Measurements from ENCODE around the gene PALLD. TPM values are rescaled to one million over a fixed set of nuclear protein-coding genes. Genes with fewer than 3 reads are reported as not detected.
"Not testable (repeated sequence)": the region's sequence is repeated elsewhere in the genome, so short reads cannot be mapped to it uniquely, and the experiment has no call there.

PALLD gene
- total RNA-seq (2021; ENCODE audit: unreplicated experiment) (166 TPM), Bru-seq, nascent RNA (percentile 88 among the genes with signal in this experiment), BruChase-seq, experiment 1, labeled RNA remaining after a 6-hour chase (percentile 72 among the genes with signal in this experiment), BruChase-seq, experiment 2, labeled RNA remaining after a 2-hour chase (percentile 72 among the genes with signal in this experiment)
- 66.4 and 71.5 TPM in 2 replicates for polyA plus RNA-seq (2012)
- long read RNA-seq, full-length matches to known transcripts = 69 of 278 reads
- long read RNA-seq, partial matches to known transcripts = 139 of 278 reads
- long read RNA-seq, other reads (novel, unspliced or antisense) = 70 of 278 reads

- RAD21 ChIA-PET (ENCODE audit: low non-redundant PET in 1 of 2, low total read pairs in 2 of 2, uncharacterized antibody in 2 of 2, unreplicated experiment in 2 of 2) = interaction anchor here in 1 of 2 experiments (0.7 kb wide), 1 partner anchor 80 kb away, joined by 3 read pairs; no protein-coding TSS in a partner anchor
These were observed at the start of gene PALLD for GRCh38 chr4:168496834-168497233. PALLD (plus strand) TSS chr4:168497052.

DNA sequence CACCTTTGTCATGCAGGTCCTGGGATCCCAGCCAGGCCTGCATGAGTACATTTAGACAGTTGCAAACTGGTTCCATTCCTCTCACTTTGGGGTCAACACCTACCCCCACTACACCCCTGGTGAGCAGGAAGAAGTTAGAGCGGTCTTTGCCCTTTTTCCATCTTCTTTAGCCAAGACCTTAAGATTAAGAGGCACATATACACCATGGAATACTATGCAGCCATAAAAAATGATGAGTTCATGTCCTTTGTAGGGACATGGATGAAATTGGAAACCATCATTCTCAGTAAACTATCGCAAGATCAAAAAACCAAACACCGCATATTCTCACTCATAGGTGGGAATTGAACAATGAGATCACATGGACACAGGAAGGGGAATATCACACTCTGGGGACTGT, 47.8 kb upstream of the PALLD start:
- RAD21 ChIA-PET (ENCODE audit: low non-redundant PET in 1 of 2, low total read pairs in 2 of 2, uncharacterized antibody in 2 of 2, unreplicated experiment in 2 of 2); intact Hi-C loops (cut with micrococcal nuclease); H2AFZ ChIP-seq (ENCODE audit: low read depth, low read length, poor library complexity, severe bottlenecking); H3K9ac ChIP-seq (ENCODE audit: low read length); BruUV-seq (replicated peaks); CTCF ChIA-PET; H3K4me3 ChIP-seq (replicated peaks in 1 of 2; ENCODE audit: low read depth in 1 of 2, low read length in 2 of 2); H3K9me3 ChIP-seq (ENCODE audit: control insufficient read depth in 1 of 2, insufficient read depth in 1 of 2, low read depth in 1 of 2, low read length in 2 of 2); H3K27me3 ChIP-seq (ENCODE audit: insufficient read depth, low read length); DNase-seq (ENCODE audit: low read depth, low spot score); H3K4me2 ChIP-seq (ENCODE audit: low read length); ATAC-seq; POLR2A ChIA-PET; H3K9me2 ChIP-seq (ENCODE audit: insufficient read depth); H3K79me2 ChIP-seq (ENCODE audit: insufficient read depth, low read length); H4K20me1 ChIP-seq (ENCODE audit: insufficient read depth); H3K27ac ChIP-seq (ENCODE audit: low read depth, low read length): not testable (repeated sequence)
- H3K36me3 ChIP-seq (ENCODE audit: control insufficient read depth in 1 of 2, insufficient read depth in 2 of 2, low read length in 2 of 2) = peaks cover 10 to 14% of the 10 kb centered on the region in 2 experiments
- H3K4me1 ChIP-seq (ENCODE audit: control insufficient read depth in 1 of 2, insufficient read depth in 2 of 2, low read length in 2 of 2) = peaks cover 18 to 35% of the 10 kb centered on the region in 2 experiments

More at GRCh38 chr4:168496834-168497233, at the start of gene PALLD:
- H3K27ac ChIP-seq (ENCODE audit: low read depth, low read length) = peak within 1 kb of the TSS; percentile 77
- BruUV-seq (replicated peaks) = no TSS peak
- POLR2A ChIA-PET = interaction anchor here (1.0 to 2.4 kb wide), 4 partner anchors 10 to 40 kb away, joined by 3 to 9 read pairs (median 4); no protein-coding TSS in a partner anchor
- CTCF ChIA-PET = no interaction called here
- peak within 1 kb of the TSS; percentile 64 for H3K4me2 ChIP-seq (ENCODE audit: low read length)
- ATAC-seq (peak; percentile 75), DNase-seq (ENCODE audit: low read depth, low spot score) (no peak)
- peak within 1 kb of the TSS; percentile 51 for H3K9ac ChIP-seq (ENCODE audit: low read length)
- H3K27me3 ChIP-seq (ENCODE audit: insufficient read depth, low read length) = no peaks in the 10 kb centered on the region
- TF ChIP-seq POLR2AphosphoS5 (IDR thresholded peaks at IDR 0.05; ENCODE audit: low read depth, low read length) = peak; percentile 49; the same call in 1 of the 2 replicates
- peak; percentile 34; the same call in 1 of the 2 replicates for TF ChIP-seq SP1 (IDR thresholded peaks at IDR 0.05; ENCODE audit: low read depth)
- no peak for TF ChIP-seq ELF1 (IDR thresholded peaks at IDR 0.05; ENCODE audit: borderline replicate concordance, low read depth)
- peak; percentile 84 for TF ChIP-seq SRF (IDR thresholded peaks at IDR 0.05; ENCODE audit: low read depth)
- no peak for TF ChIP-seq FOSL1 (IDR thresholded peaks at IDR 0.05; ENCODE audit: low read depth)
- TF ChIP-seq YY1 (IDR thresholded peaks at IDR 0.05; ENCODE audit: extremely low read depth, insufficient replicate concordance, low read depth, low read length) = no peak
- TF ChIP-seq RAD21 (IDR thresholded peaks at IDR 0.05; ENCODE audit: low read depth) = 0 out of 2 replicates have a peak, but pooled peaks have one; percentile 1
- H2AFZ ChIP-seq (ENCODE audit: low read depth, low read length, poor library complexity, severe bottlenecking) = no peak within 1 kb of the TSS
- H3K4me1 ChIP-seq (ENCODE audit: control insufficient read depth in 1 of 2, insufficient read depth in 2 of 2, low read length in 2 of 2) = peaks cover 75 to 98% of the 10 kb centered on the region in 2 experiments
- no peaks in the 10 kb centered on the region for H3K9me2 ChIP-seq (ENCODE audit: insufficient read depth)
- peaks cover 0 to 8% of the 10 kb centered on the region in 2 experiments; a peak in 1 of 4 replicates for H3K36me3 ChIP-seq (ENCODE audit: control insufficient read depth in 1 of 2, insufficient read depth in 2 of 2, low read length in 2 of 2)
- no peaks in the 10 kb centered on the region for H4K20me1 ChIP-seq (ENCODE audit: insufficient read depth)
- intact Hi-C loops (cut with micrococcal nuclease) = no loop called here
- no peaks in the 10 kb centered on the region for H3K9me3 ChIP-seq (ENCODE audit: control insufficient read depth in 1 of 2, insufficient read depth in 1 of 2, low read depth in 1 of 2, low read length in 2 of 2)
- peak within 1 kb of the TSS; percentile 18 to 32 for H3K4me3 ChIP-seq (replicated peaks in 1 of 2; ENCODE audit: low read depth in 1 of 2, low read length in 2 of 2)
- H3K79me2 ChIP-seq (ENCODE audit: insufficient read depth, low read length) = peaks cover 96% of the 10 kb centered on the region
